Measurements from ENCODE around the gene TCFL5. TPM values are rescaled to one million over a fixed set of nuclear protein-coding genes. Genes with fewer than 3 reads are reported as not detected.
"Not testable (repeated sequence)": the region's sequence is repeated elsewhere in the genome, so short reads cannot be mapped to it uniquely, and the experiment has no call there.

TCFL5 gene
- total RNA-seq, 4 donors from 2014 or later: 9.0 to 20.3 (median 12.7) TPM

- WGBS: 93% methylated on average over 12 of the region's 12 CpGs
- Histone ChIP-seq H3K4me1 (peaks cover 11% of the 10 kb centered on the region), H3K27me3 (no peaks in the 10 kb centered on the region), H3K9me3 (no peaks in the 10 kb centered on the region), H3K36me3 (peaks cover 33% of the 10 kb centered on the region), H3K4me3 (no peak overlapping the region), H3K27ac (no peak overlapping the region)
- TF ChIP-seq POLR2A (IDR thresholded peaks at IDR 0.05): no peak
- TF ChIP-seq POLR2AphosphoS5 (IDR thresholded peaks at IDR 0.05): no peak
- no peak for TF ChIP-seq EP300 (IDR thresholded peaks at IDR 0.05)
- TF ChIP-seq CTCF (IDR thresholded peaks at IDR 0.05): no peak
- no peak for DNase-seq (ENCODE audit: low spot score in 2 of 2)
Measured at GRCh38 chr20:62852841-62853240, 8.8 kb downstream of the TCFL5 start.

GRCh38 chr20:62852196-62852595, 9.4 kb downstream of the TCFL5 start:
- H3K9me3 ChIP-seq: no peaks in the 10 kb centered on the region
- H3K27ac ChIP-seq: no peak overlapping the region
- H3K27me3 ChIP-seq: no peaks in the 10 kb centered on the region
- WGBS: 85% methylated on average over 5 of the region's 8 CpGs
- peaks cover 6% of the 10 kb centered on the region for H3K4me1 ChIP-seq
- DNase-seq (ENCODE audit: low spot score in 2 of 2): no peak
- H3K36me3 ChIP-seq: peaks cover 32% of the 10 kb centered on the region
- TF ChIP-seq POLR2AphosphoS5 (IDR thresholded peaks at IDR 0.05): no peak
- TF ChIP-seq POLR2A (IDR thresholded peaks at IDR 0.05): no peak
- no peak for TF ChIP-seq EP300 (IDR thresholded peaks at IDR 0.05)
- TF ChIP-seq CTCF (IDR thresholded peaks at IDR 0.05): no peak
- no peak overlapping the region for H3K4me3 ChIP-seq

DNA sequence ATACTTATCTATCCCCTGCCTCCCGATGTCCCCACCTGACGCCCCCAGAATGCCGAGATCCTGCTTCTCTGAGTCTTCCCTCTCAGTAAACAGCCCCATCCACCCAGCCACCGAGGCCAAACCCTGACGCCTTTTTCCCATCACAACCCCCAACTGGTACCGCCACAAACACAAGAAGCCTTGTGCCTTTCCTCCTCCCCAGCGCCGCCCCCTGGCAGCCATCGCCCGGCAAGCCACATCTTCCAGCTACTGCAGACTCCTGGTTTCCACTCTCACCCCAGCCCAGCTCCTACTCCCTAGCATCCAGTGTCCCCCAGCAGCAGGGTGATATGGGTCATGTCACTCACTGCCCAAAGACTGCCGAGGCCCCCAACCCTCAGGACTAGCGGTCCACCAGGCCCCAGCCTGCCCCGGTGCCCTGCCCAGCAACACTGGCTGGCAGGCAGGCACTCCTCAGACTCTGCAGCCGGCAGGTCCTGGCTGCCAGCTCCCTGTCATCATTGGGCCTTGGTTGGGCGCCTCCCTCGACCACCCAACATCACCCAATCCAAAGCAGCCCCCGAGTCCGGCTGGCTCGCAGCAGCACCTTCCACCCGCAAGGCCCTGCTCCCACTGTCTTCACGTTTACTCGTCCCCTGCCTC, 11.2 kb downstream of the TCFL5 start:
- peaks cover 26% of the 10 kb centered on the region for H3K36me3 ChIP-seq

DNA sequence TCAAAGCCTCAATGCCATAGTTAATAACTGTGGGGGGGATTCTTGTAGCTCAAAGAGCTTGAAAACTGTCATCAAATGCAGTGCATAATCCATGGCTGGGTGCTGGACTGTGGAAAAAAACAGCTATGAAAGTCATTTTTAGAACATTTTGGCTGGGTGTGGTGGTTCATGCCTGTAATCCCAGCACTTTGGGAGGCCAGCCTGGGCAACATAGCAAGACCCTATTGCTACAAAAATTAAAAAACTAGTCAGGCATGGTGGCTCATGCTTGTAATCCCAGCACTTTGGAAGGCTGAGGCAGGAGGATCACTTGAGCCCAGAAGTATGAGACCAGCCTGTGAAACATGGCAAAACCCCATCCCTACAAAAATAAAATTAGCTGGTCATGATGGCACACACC, 12.2 kb downstream of the TCFL5 start:
- Histone ChIP-seq H3K27me3 (no peaks in the 10 kb centered on the region), H3K9me3 (no peaks in the 10 kb centered on the region), H3K36me3 (peaks cover 22% of the 10 kb centered on the region), H3K4me1 (no peaks in the 10 kb centered on the region), H3K4me3 (no peak overlapping the region), H3K27ac (no peak overlapping the region)
- TF ChIP-seq CTCF (IDR thresholded peaks at IDR 0.05): no peak
- no peak for TF ChIP-seq POLR2A (IDR thresholded peaks at IDR 0.05)
- DNase-seq (ENCODE audit: low spot score in 2 of 2): no peak

More for the DNA sequence above, 11.2 kb downstream of the TCFL5 start:
- no peak overlapping the region for H3K27ac ChIP-seq
- H3K27me3 ChIP-seq: no peaks in the 10 kb centered on the region
- no peak for TF ChIP-seq POLR2AphosphoS5 (IDR thresholded peaks at IDR 0.05)
- no peaks in the 10 kb centered on the region for H3K9me3 ChIP-seq
- no peak for DNase-seq (ENCODE audit: low spot score in 2 of 2)
- 86% methylated on average over 22 of the region's 22 CpGs for WGBS
- no peak overlapping the region for H3K4me3 ChIP-seq
- H3K4me1 ChIP-seq: no peaks in the 10 kb centered on the region

GRCh38 chr20:62848917-62849316, 12.7 kb downstream of the TCFL5 start:
- DNase-seq (ENCODE audit: low spot score in 2 of 2): not testable (repeated sequence)

GRCh38 chr20:62846166-62846890, 15.3 kb downstream of the TCFL5 start:
- H3K4me3 ChIP-seq: no peak overlapping the region
- DNase-seq (ENCODE audit: low spot score in 2 of 2): no peak
- 87% methylated on average over 19 of the region's 19 CpGs for WGBS
- no peaks in the 10 kb centered on the region for H3K36me3 ChIP-seq
- H3K27me3 ChIP-seq: no peaks in the 10 kb centered on the region
- no peak overlapping the region for H3K27ac ChIP-seq
- H3K4me1 ChIP-seq: no peaks in the 10 kb centered on the region
- H3K9me3 ChIP-seq: no peaks in the 10 kb centered on the region
- TF ChIP-seq POLR2AphosphoS5 (IDR thresholded peaks at IDR 0.05) (no peak), EP300 (IDR thresholded peaks at IDR 0.05) (no peak), CTCF (IDR thresholded peaks at IDR 0.05) (no peak), POLR2A (IDR thresholded peaks at IDR 0.05) (no peak)

More at GRCh38 chr20:62848917-62849316, 12.7 kb downstream of the TCFL5 start:
- H3K4me1 ChIP-seq, H3K4me3 ChIP-seq, H3K9me3 ChIP-seq, H3K27me3 ChIP-seq, H3K27ac ChIP-seq: not testable (repeated sequence)
- peaks cover 17% of the 10 kb centered on the region for H3K36me3 ChIP-seq
- 86% methylated on average over 7 of the region's 7 CpGs for WGBS
